GM21717 (cell line): ENCODE measurements around the gene PFKP.

Experiments used
- ATAC-seq: cut with Tn5 transposase; IDR thresholded peaks from one replicate; pipeline ENCODE4 v1.9.1; 2021; ENCODE audit warnings: mild to moderate bottlenecking, moderate library complexity; ENCODE audit not compliant: unreplicated experiment

The PFKP gene

GRCh38 chr10:3068968-3069737, 1.8 kb downstream of the PFKP start:
- ATAC-seq = peak; percentile 35

- no peak for ATAC-seq
These were observed 2.5 kb downstream of the PFKP start for GRCh38 chr10:3069876-3070275.

DNA sequence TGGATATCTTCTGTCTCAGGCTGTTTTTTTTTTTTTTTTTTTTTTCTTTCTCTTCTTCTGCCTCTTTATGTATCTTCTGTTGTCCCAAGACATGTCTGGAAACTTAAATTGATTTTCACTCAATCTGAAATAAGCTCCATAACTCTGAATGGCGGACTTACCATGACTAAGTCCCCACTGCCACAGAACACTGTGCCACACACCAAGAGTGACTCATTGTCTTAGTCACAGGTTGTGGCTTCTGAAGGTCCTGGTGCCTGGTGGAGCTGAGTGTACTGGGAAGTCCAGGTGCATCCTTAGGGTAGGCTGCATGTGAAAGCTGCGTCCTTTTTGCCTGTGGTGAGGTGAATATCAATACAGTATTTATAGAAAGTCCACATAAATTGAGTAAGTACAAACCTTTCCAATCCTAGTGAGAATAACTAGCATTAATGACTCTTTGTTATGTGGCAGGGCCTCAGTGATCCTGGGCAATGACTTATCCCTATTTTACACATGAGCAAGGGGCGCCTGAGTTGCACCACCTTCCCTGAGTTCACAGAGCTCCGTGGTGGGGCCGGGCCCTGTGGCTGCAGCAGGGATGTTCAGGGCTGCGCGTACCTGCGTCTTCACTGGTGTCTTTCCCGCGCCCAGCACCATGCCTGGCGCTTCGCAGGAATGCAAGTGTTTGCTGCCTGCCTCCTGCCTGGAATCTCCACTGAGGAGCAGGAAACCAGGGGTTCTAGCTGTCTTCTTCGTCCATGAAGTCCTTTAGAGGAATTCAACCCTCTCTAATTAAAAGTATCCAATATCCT, 4.3 kb downstream of the PFKP start:
- ATAC-seq = no peak

GRCh38 chr10:3072641-3073360, 5.5 kb downstream of the PFKP start:
- ATAC-seq = no peak

- ATAC-seq = no peak
These were observed 6.9 kb downstream of the PFKP start for GRCh38 chr10:3074145-3074665.

GRCh38 chr10:3074985-3075600, 7.7 kb downstream of the PFKP start:
- no peak for ATAC-seq

- ATAC-seq = no peak
These were observed 8.8 kb downstream of the PFKP start for GRCh38 chr10:3076138-3076537.

DNA sequence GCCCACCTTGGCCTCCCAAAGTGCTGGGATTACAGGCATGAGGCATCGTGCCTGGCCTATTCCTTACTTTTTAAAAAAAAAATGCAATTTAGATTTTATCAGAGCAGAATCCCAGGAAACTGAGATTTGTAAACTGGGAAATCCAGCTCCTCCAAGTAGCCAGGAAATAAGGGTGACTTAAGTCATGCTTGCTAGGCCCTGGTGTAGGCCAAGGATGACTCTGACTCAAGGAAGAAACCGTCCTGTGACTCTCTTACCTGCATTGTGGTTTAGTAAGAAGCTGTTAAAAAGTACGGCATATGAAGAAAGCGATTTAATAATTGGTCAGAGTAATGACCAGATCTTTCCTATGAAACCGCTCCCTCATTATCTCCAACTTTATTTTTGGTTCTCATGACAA, 10.2 kb downstream of the PFKP start:
- ATAC-seq = no peak

DNA sequence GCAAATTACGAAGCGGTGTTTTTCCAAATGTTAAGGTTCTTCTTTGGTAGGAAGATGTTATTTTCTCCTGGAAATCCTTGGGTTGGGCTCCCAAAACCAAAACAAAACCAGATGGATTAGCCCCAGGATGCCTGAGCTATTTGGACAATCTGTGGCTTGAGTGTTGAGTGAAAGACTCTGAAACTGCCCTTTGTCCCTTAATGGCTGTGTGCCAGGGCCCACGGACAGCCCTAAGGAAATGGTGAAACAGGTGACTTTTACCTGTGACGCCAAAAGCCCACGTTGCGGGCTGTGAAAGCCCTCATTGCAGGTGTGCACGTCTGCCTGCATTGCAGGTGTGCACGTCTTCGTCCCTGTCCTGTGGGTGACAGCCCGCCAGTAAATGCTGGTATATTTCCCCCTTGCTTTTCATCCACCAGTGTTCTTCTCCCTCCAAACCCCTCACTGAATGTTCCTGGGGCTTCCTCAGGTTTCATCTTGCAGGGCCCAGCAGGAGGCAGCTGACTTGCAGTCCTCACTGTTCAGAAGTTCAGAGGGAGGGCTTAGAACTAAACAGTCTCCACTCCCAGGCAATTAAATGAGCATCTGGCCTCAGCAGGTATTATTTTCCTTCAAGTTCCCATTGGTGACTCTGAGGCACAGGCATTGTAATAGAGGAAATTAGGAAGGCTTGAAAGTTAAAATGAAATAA, 10.7 kb downstream of the PFKP start:
- no peak for ATAC-seq

- ATAC-seq = no peak
These were observed 14.1 kb downstream of the PFKP start for GRCh38 chr10:3081383-3081981.

- no peak for ATAC-seq
These were observed 14.9 kb downstream of the PFKP start for GRCh38 chr10:3082290-3082689.

DNA sequence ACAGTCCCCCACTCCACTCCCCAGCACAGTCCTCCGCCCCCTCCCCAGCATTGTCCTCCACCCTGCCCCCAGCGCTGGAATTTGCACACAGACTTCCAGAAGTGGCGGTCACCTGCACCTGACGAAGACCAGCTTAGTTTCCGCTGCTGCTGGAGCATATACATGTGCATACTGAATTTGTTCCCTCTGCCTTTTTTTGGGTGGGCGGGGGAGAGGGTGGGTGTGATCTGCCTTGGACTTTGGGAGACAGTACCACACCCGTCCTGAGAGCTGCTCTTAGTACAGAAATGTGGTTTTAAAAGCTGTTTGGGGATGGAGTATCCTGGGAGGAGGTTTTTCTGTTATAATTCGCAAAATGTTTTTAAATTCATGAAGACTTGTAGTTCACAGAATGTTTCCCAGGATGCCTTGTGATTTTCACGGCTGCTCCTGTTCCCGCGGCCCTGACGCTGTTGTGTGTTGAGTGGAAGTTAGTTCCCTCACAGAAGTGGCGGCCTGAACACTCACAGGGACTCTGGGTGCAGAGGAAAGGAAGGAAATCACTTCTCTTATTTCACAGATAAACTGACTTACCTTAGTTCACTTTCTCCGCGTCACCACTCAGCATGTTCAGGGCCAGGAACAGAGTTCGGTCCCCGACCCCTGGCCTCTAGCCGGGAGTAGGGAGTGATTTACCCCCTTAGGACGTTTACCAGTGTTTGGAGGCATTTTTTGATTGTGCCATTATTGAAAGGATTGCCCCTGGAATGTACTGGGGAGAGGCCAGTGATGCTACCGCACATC, 18.6 kb downstream of the PFKP start:
- no peak for ATAC-seq

- no peak for ATAC-seq
These were observed 23.0 kb downstream of the PFKP start for GRCh38 chr10:3090388-3090787.

- ATAC-seq = no peak
These were observed 23.8 kb downstream of the PFKP start for GRCh38 chr10:3090914-3091787.

DNA sequence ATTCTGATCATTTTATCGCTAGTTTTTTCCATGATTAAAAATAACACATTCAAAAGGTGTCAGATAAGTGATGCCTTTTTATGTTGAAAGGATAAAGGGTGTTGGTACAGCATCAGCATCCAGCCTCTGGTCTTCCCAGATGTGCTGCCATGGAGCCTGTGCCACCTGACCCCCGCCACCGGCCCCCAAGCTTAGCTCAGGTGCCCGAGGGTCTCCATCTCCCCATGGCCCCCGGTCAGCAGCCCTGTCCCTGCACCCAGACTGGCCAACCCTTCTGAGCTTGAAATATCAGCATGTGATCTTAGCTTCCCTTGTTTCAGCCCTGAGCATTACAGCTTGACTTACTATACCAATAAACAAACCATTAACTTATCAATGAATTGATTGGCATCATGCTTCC, 24.6 kb downstream of the PFKP start:
- no peak for ATAC-seq

DNA sequence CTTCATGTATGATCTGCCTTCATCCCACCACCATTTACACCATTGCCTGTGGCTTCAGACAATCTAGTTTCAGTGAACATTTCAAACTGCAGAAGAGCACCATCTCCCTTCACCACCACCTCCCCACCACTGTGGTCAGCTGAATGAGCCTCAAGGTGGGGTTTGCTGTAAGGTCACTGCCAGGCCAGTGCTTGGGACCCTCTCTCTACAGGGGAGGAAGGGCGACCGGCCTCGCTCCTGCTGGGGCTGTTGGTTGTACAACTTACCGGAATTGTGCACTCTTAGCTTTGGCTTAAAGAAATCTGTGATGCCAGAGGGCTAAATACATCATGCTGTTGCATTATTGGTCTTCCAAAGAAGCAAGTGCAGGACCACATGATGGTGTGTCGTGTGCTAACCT, 26.6 kb downstream of the PFKP start:
- ATAC-seq = no peak

- ATAC-seq = no peak
These were observed 27.3 kb downstream of the PFKP start for GRCh38 chr10:3094609-3095036.
